ENCODE data around the gene POLR2E.
A peak's percentile ranks its signal among the peaks of the same experiment; 100 is the strongest.
"Not testable (repeated sequence)": the region's sequence is repeated elsewhere in the genome, so short reads cannot be mapped to it uniquely, and the experiment has no call there.

The POLR2E gene

GRCh38 chr19:1125601-1126467 is 30.7 kb upstream of the POLR2E start:
- DNase-seq (ENCODE audit: low read depth), result no peak

GRCh38 chr19:1123885-1124677 is 28.9 kb upstream of the POLR2E start:
- no peak for DNase-seq (ENCODE audit: low read depth)

- no peak for DNase-seq (ENCODE audit: low read depth)
Observed at GRCh38 chr19:1123381-1123780, 28.2 kb upstream of the POLR2E start.

- no peak for DNase-seq (ENCODE audit: low read depth)
Observed at GRCh38 chr19:1122972-1123363, 27.8 kb upstream of the POLR2E start.

GRCh38 chr19:1122021-1122971 is 27.1 kb upstream of the POLR2E start:
- no peak for DNase-seq (ENCODE audit: low read depth)

- no peak for DNase-seq (ENCODE audit: low read depth)
Observed at GRCh38 chr19:1121395-1121794, 26.2 kb upstream of the POLR2E start.

- DNase-seq (ENCODE audit: low read depth), result no peak
Observed at GRCh38 chr19:1119475-1120217, 24.5 kb upstream of the POLR2E start.

GRCh38 chr19:1118999-1119398 is 23.8 kb upstream of the POLR2E start:
- DNase-seq (ENCODE audit: low read depth), result no peak

- no peak for DNase-seq (ENCODE audit: low read depth)
Observed at GRCh38 chr19:1117654-1118053, 22.5 kb upstream of the POLR2E start.

- DNase-seq (ENCODE audit: low read depth), result no peak
Observed at GRCh38 chr19:1116726-1117581, 21.8 kb upstream of the POLR2E start.

- DNase-seq (ENCODE audit: low read depth), result no peak
Observed at GRCh38 chr19:1115646-1116420, 20.7 kb upstream of the POLR2E start.

GRCh38 chr19:1114728-1115127 is 19.6 kb upstream of the POLR2E start:
- DNase-seq (ENCODE audit: low read depth), result not testable (repeated sequence)

- DNase-seq (ENCODE audit: low read depth), result no peak
Observed at GRCh38 chr19:1113986-1114483, 18.9 kb upstream of the POLR2E start.

GRCh38 chr19:1113030-1113985 is 18.1 kb upstream of the POLR2E start:
- peak; percentile 59 for DNase-seq (ENCODE audit: low read depth)

GRCh38 chr19:1112268-1113029 is 17.3 kb upstream of the POLR2E start:
- DNase-seq (ENCODE audit: low read depth), result no peak

- no peak for DNase-seq (ENCODE audit: low read depth)
Observed at GRCh38 chr19:1111641-1112267, 16.6 kb upstream of the POLR2E start.

All from stimulated activated CD8-positive, alpha-beta memory T cell treated with anti-CD3 and anti-CD28 coated beads, Interleukin-15, amount 100 ng/mL, for 24 hours (primary cell).